NCI-H526 (cell line): ENCODE data around the gene PITX1.

Source experiments
- DNase-seq, 2 experiments: peaks; one replicate each; lab custom pipeline; 2025; lab: John Stamatoyannopoulos, UW

The PITX1 gene

GRCh38 chr5:135062216-135063055 is 28.4 kb upstream of the PITX1 start:
- no peak for DNase-seq

DNA sequence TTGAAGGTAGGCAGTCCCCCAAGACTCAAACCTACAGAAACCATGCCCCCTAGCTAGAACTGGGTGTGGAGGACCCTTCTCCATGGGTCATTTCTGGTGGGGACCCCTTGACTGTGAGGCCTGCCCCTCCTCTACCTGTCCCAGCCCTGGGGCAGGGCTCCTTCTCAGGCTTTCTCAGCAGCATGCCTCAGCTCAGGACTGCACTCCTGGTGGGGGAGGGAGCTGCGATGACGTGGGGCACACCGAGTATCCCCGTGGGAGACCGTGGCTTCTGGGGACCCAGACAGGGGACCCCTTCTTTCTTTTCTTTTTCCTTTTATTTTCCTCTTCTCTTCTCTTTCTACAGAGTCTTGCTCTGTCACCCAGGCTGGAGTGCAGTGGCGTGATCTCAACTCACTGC is 27.0 kb upstream of the PITX1 start:
- DNase-seq: no peak

- DNase-seq: no peak
These were observed 26.0 kb upstream of the PITX1 start for GRCh38 chr5:135060021-135060420.

DNA sequence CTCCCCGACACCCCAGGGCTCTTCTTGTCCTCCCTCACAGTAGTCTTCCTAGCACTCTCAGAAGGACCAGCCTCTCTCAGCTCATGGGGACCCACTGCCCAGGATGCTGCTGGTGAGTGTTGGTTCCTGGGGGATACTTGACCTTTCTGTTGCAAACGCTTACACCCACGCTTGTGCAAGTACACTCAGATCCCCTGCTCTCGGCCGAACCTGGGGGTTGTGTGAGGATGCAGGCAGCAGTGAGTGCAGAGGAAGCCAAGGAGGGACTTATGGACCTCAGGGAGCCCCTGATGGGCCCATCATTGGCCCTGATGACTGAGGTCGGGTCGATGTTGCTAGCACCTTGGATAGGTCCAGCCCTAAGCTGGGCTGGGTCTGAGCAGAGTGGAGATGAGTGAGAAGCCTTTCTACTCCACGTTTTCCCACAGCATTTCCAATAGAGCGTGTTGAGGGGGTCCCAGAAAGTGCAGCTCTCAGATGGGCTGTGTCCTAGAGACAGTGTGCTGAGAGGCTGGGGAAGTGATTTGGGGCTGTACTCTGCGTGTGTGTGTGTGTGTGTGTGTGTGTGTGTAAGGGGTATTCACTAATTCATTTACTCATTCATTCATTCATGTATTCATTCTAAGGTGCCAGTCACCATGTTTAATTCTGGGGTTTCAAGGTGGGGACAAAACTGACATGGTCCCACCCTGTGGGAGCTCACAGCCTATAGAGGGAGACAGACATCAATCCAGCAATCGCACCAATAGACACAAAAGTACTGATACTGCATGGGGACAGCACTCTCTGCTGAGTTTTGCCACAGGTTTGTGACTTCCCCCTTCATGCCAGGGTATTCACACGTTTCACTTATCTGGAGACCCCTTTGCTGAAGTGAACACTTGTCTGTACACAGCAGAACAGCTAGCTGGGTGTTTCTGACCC is 25.2 kb upstream of the PITX1 start:
- no peak for DNase-seq

- no peak for DNase-seq
These were observed 24.3 kb upstream of the PITX1 start for GRCh38 chr5:135058331-135058732.

DNA sequence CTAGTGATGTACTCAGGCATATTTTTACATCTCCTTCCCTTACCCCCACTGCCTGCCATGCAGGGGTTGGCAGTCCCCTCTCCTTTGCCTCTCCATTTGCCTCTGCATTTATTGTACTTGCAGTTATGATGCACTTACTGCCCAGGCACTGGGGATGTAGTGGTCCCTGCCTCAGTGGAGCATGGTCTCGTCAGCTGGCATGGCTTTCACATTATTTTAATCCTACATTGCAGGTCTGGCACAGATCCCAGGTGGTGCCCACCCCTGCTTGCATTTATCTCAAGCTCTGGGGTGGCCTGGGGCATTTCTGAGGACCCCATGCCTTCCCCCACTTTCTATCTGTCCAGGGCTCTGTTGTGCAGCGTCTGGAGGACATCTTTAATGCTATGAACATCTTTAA is 23.2 kb upstream of the PITX1 start:
- no peak for DNase-seq

DNA sequence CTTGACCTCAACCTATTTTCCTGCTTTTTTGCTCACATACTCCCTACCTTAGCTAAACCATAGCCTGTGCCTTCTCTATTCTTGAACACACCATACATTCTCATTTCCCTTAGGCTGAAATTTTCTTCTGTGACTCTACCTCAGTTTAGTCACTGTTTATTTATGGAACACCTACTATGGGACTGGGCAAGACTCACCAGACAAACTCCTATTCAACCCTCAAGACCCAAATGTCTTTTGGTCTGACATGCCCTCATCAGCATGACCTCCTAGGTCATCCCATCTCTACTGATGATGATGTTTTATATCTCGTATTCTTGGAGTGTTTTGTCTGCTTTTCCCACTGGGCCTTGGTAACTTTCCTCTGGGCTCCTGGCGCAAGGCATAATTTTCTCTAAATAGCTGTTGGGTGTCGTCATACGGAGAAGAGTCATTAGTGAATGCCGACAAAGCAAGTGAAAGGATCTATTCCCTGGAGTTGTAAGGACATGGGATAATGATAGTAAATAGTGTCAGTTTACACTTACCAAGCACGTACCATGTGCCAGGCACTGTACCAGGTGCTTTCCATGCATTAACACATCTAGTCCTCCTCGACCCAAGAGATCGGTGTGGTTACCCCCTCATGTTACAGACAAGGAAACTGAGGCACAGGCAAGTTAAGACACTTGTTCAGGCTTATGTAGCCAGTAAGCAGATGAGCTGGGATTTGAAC is 22.4 kb upstream of the PITX1 start:
- no peak for DNase-seq

DNA sequence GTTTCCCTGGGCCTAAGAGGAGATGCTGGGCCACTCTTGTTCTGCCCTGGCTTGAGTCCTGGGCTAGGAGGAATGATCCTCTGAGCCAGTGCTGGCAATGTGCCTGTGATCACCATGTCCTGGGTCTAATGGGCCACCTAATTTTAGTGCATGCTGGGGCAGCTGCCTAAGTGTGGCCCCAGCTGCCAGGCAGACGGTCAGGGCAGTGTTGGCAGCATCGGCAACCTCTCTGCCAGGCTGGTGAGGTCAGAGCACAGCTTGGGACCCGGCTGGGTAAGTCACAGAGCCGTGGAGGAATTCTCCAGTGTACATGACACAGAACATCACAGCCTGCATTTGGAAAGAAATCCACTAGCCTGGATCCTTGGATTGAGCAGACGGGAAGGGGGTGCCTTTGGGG is 21.4 kb upstream of the PITX1 start:
- DNase-seq: no peak

DNA sequence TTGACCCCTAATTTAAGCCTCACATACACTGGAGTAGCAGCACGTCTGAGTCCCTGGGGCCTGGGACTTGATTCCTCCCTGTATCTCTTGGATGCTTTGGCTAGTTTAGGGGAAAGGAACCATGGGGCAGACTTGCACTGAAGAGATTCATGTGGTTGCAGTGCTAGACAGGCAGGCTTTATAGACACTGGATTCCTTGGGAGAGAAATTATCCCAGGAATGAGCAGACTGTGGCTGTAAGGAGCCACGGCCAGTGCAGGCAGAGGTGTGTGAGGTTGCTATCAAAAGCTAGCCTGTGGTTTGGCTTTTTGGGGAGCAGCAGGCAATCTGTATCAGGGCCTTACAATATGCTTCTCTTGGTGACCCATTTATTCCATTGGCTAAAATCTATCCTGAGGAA is 20.5 kb upstream of the PITX1 start:
- no peak for DNase-seq

GRCh38 chr5:135053989-135054388 is 20.0 kb upstream of the PITX1 start:
- peak in 1 of 2 experiments; percentile 31 for DNase-seq

DNA sequence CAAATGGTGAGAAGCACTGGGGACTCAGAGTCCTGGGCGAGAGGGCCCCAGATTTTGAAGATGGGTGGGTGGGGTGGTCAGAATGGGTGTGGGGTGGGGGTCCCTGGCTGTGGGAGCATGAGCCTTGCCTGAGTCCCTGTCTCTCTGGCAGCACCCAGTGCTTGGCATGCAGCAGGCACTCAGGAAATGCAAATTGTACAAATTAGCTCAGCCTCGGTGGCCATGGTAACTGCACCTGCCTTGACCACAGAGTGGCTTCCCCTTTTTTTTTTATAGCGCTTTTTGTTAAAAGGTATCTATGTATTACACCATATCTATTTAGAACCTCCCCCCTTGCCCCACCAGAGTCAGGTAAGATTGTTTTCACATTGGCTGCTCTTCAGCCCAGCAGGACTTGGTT is 19.2 kb upstream of the PITX1 start:
- peak; percentile 56 to 82 for DNase-seq

DNA sequence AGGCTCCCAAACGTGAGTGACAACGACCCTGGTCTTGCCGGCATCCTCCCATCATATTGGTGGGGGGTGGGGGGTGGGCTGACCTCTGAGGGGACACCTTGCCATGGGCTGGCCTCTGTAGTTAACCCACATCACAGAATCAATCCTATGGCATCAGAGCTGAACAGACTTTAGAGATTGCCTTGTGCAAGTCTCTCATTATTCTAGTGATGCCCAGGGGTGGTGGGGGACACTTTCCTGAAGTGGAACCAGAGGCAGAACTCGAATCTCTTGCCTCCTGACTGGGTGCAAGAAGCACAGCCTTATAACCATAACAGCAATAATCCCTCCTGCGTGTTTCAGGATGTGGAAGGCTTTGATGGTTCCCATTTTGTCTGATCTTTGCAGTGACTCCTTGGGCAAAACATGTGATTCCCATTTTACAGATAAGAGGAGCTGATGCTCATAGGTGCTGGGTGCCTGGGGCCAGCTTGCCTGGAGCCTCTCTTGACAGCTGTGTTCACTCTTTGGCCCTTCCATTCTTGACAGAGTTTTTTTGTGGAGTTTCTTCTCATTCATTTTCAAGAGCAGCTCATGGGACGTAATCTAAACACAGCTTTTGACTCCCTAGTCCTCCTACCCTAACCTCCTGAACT is 18.6 kb upstream of the PITX1 start:
- DNase-seq: no peak

DNA sequence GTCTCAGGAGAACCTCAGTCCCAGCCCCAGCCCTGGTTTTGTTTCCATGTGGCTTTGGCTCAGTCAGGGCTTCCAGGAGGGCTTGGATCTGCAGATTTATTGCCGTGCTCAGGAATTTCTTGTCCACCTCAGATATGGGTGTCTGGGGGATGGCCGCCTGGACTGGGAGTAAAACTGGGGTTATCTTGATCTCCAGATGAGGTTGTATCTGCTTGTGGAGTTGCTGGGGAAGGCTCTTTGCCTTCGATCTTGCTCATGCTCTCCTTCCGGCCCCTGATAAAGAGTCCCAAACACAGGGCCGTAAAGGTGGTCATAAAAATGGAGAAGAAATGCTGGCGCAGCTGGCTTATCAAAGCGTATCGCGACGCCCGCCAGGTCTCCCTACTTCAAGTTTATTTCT is 17.8 kb upstream of the PITX1 start:
- no peak for DNase-seq

DNA sequence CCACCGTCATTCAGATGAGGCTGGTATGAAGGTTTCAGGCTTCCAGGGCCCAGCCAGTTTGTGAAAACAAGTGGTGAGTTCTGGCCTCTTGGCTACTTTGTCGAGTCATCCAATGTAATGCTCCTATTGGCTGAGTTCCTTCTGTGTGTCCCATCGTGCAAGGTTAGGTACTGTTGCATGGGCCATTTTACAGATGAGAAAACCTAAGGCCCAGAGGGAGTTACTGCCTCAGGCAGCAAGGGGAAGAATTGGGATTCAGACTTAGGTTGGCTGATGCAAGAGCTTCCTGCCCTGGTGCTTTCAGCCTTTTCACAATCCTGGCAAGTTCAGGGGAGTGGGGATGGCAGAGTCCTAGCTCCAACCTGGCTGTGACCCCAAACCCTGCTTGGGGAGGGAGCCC is 17.4 kb upstream of the PITX1 start:
- no peak for DNase-seq

DNA sequence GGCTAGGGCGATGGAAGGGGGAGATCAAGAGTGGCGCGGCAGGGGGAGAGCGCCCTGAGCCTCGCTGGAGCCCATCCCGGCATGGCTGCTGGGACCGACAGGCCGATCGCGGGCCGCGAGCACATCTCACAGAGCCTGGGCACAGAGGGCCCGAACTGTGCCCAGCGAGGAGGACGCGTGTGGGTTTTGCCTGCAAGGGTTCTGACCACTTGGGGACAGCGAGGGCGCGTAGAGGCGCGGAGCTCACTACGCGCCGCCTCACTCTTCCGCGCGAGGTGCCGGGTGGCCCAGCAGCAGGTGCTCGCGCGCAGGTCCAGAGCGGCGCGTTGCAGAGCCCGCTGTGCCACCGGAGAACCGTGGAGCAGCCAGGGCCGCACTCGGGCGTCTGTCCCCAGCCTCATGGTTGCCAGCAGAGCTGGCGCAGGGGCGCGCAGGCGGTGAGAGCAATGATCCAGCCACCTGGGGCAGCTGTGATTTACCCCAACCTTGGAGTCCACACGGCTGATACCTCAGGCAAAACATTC is 16.3 kb upstream of the PITX1 start:
- no peak for DNase-seq

GRCh38 chr5:135048930-135049329 is 14.9 kb upstream of the PITX1 start:
- no peak for DNase-seq

DNA sequence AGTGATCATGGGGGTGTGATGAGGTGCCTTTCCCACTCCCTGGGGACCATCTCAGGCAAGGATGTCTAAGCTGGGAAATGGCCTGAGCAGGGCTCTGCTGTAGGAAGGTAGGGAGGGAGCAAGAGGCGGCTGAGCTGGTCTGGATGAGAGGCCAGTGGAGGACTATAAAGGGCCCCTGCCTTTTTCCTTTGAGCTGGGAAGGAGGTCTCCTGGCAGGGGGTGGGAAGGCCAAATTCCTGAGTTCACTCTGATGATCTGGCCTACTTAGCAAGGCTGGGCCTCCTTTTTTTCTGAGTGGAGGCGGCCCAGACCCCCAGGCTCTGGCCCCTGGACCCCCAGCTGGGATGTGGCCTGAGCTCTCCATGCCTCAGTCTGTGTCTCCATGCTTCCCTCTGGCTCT is 14.3 kb upstream of the PITX1 start:
- no peak for DNase-seq

GRCh38 chr5:135047347-135047695 is 13.3 kb upstream of the PITX1 start:
- DNase-seq: no peak

- DNase-seq: no peak
These were observed 12.8 kb upstream of the PITX1 start for GRCh38 chr5:135046661-135047346.

DNA sequence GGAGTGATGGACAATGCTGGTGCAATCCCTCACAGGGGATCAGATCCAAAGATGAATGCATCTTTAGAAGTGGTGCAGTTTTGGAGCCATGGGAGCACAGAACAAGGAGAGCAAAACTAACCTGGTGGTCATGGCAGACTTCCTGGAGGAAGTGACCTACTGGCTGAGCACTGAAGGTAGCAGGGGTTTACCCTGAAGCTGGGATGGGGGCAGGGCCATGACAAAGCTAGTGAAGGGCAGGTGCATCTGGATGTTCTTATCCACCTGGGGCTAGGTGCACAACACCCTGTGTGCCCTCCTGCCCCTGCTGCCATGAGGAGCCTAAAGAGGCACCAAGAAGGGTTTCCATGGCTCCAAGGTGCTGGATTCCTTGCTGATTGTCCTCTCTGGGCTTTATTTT is 11.5 kb upstream of the PITX1 start:
- no peak for DNase-seq

DNA sequence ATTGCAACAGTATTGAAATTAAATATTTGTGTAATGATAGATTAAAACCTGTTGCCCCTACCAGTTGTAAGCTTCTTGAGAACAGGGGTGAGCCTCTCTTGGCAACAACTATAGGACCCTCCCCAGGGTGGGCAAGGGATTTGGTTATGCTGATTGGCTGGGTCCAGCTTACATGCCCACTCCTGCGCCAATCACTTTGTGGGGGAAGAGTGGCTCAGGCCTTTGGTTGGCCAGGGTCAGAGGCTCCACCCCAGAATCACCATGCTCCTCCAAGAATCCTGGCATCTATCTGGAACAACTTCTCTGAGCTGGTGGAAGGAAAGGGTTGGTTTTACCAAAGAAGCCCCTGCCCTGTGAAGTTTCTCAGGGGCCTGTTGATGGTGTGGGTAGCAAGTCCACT is 8.6 kb upstream of the PITX1 start:
- no peak for DNase-seq
